NOMO-1 (cell line): Measurements from ENCODE around the gene DHPS.
A peak's percentile ranks its signal among the peaks of the same experiment; 100 is the strongest.
"Not testable (repeated sequence)": the region's sequence is repeated elsewhere in the genome, so short reads cannot be mapped to it uniquely, and the experiment has no call there.

Source experiments
- DNase-seq, 2 experiments: peaks; one replicate each; lab custom pipeline; 2025; ENCODE audit not compliant: unreplicated experiment in 2 of 2; lab: John Stamatoyannopoulos, UW

Gene DHPS

GRCh38 chr19:12647490-12648071 lies 34.1 kb downstream of the DHPS start:
- no peak for DNase-seq

- DNase-seq: no peak
Observed at GRCh38 chr19:12647047-12647446, 34.6 kb downstream of the DHPS start.

GRCh38 chr19:12646551-12646950 lies 35.1 kb downstream of the DHPS start:
- no peak for DNase-seq

GRCh38 chr19:12643716-12644115 lies 38.0 kb downstream of the DHPS start:
- not testable (repeated sequence) for DNase-seq

GRCh38 chr19:12642506-12642905 lies 39.2 kb downstream of the DHPS start:
- DNase-seq: no peak

GRCh38 chr19:12641456-12641855 lies 40.2 kb downstream of the DHPS start:
- DNase-seq: no peak

- DNase-seq: peak; percentile 78 to 81
Observed at GRCh38 chr19:12639901-12640613, 41.6 kb downstream of the DHPS start.

- no peak for DNase-seq
Observed at GRCh38 chr19:12638611-12639182, 43.0 kb downstream of the DHPS start.

- no peak for DNase-seq
Observed at GRCh38 chr19:12636631-12637030, 45.0 kb downstream of the DHPS start.

- DNase-seq: no peak
Observed at GRCh38 chr19:12629215-12629614, 52.5 kb downstream of the DHPS start.

- no peak for DNase-seq
Observed at GRCh38 chr19:12628040-12629022, 53.3 kb downstream of the DHPS start.

GRCh38 chr19:12626958-12627357 lies 54.7 kb downstream of the DHPS start:
- DNase-seq: no peak
